Kidney epithelial cell (primary cell): ENCODE results near the gene SLC27A3. TPM values are rescaled to one million over a fixed set of nuclear protein-coding genes. Genes with fewer than 3 reads are reported as not detected.
A peak's percentile ranks its signal among the peaks of the same experiment; 100 is the strongest.

ENCODE experiments used
- DNase-seq: peaks from one replicate; pipeline ENCODE4 v3.0.0-alpha.2; 2010; ENCODE audit warnings: low read depth
- H3K27me3 ChIP-seq: 2 replicates; pipeline ENCODE4 v1.6.0; 2011; ENCODE audit warnings: low read length; ENCODE audit not compliant: control insufficient read depth, insufficient read depth
- H3K36me3 ChIP-seq: 2 replicates; pipeline ENCODE4 v1.5.1; 2011; ENCODE audit warnings: low read length; ENCODE audit not compliant: control insufficient read depth, insufficient read depth
- H3K4me3 ChIP-seq: 2 replicates; pipeline ENCODE4 v1.5.1; 2011; ENCODE audit warnings: low read depth, mild to moderate bottlenecking, control low read depth, low read length
- total RNA-seq: library from RNA; depleted of rRNA; stranded (reverse); fragments of >200 nt; gene quantifications from 2 replicates; pipeline ENCODE4 v1.2.3, GENCODE V29; 2015
- TF ChIP-seq, protein P1 (sequence below): IDR thresholded peaks from 2 replicates; pipeline ENCODE4 v1.5.1; 2011; ENCODE audit warnings: mild to moderate bottlenecking, moderate library complexity, low read length, control low read depth, inconsistent platforms; ENCODE audit not compliant: insufficient read depth, poor library complexity, severe bottlenecking

SLC27A3 gene, protein sequence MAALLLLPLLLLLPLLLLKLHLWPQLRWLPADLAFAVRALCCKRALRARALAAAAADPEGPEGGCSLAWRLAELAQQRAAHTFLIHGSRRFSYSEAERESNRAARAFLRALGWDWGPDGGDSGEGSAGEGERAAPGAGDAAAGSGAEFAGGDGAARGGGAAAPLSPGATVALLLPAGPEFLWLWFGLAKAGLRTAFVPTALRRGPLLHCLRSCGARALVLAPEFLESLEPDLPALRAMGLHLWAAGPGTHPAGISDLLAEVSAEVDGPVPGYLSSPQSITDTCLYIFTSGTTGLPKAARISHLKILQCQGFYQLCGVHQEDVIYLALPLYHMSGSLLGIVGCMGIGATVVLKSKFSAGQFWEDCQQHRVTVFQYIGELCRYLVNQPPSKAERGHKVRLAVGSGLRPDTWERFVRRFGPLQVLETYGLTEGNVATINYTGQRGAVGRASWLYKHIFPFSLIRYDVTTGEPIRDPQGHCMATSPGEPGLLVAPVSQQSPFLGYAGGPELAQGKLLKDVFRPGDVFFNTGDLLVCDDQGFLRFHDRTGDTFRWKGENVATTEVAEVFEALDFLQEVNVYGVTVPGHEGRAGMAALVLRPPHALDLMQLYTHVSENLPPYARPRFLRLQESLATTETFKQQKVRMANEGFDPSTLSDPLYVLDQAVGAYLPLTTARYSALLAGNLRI
- 2.7 and 6.2 TPM in 2 replicates for total RNA-seq

DNA sequence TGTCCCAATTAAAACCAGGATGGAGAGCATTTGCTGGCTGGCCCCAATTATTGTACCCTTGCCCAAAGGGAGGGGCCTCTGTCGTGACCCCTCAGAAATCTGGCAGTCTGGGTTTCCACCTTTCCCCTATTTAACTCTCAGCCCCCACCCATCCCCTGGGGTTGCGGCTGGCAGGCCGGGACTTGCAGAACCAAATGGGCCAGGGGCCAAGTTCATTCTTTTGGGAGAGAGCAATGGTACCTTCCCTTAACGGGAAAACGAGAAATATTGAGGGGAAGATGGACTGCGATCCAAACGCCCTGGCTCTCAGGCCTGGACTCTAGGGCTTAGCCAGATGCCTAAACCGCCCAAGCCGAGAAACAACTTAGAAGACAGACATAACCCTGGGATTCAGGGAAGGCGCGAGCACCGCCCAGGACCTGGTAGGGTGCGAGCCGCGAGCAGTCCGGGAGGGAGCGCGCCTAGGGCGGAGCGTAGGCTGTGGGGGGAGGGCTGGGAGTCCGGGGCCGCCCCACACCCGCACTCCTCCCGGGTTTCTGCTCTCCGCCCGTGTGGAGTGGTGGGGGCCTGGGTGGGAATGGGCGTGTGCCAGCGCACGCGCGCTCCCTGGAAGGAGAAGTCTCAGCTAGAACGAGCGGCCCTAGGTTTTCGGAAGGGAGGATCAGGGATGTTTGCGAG, at the start of gene SLC27A3:
SLC27A3 (plus strand) TSS at position 628 of the 678 bp plus-strand sequence. CDS start 91 bp downstream, outside the sequence.
- DNase-seq: no peak
- no peaks in the 10 kb centered on the region for H3K27me3 ChIP-seq
- H3K4me3 ChIP-seq: peak within 1 kb of the TSS; percentile 40
- peaks cover 3% of the 10 kb centered on the region for H3K36me3 ChIP-seq
- TF ChIP-seq, protein P1, sequence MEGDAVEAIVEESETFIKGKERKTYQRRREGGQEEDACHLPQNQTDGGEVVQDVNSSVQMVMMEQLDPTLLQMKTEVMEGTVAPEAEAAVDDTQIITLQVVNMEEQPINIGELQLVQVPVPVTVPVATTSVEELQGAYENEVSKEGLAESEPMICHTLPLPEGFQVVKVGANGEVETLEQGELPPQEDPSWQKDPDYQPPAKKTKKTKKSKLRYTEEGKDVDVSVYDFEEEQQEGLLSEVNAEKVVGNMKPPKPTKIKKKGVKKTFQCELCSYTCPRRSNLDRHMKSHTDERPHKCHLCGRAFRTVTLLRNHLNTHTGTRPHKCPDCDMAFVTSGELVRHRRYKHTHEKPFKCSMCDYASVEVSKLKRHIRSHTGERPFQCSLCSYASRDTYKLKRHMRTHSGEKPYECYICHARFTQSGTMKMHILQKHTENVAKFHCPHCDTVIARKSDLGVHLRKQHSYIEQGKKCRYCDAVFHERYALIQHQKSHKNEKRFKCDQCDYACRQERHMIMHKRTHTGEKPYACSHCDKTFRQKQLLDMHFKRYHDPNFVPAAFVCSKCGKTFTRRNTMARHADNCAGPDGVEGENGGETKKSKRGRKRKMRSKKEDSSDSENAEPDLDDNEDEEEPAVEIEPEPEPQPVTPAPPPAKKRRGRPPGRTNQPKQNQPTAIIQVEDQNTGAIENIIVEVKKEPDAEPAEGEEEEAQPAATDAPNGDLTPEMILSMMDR: no peak

DNA sequence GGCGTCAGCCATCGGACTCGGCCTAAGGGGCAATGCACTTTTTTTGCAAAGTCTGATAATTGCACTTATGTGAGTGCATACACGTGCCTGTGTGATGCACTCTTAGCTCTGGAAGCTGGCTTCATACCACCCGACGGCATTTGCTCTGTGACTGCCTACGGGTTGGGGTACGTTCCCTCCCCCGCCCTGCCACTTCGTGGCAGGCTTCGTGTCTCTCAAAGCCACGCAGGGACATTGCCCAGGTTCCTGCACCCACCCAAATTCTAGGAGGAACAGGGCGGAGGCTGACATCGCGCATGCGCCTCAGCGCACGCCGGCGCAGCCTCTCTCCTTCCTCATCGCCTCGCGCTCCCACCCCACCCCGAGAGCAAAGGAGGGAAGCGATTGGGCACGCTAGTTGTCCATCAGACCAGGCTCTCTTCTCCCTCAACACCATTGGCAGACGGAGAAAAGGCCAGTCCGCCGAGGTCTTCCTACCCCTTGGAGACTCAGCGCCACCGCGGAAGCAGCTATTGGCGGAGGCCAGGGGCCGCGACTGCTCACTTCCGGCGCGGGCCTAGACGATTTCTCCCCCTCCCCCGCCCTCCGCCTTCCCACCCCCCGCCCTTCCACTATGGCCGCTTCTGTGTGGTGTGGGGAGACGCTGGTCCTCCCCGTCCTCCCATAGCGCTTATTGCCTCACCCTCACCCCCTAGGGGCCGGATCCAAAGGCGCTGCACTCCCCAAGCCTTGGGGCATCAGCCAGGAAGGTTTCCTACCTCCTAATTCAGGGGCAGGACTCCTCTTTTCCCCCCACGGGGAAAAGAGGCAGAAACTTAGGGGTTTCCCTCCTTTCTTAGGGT, 47.5 kb upstream of the SLC27A3 start, which contains the start of gene INTS3:
INTS3 (plus strand) TSS at position 588 of the 842 bp plus-strand sequence. CDS start 585 bp downstream, outside the sequence.
- TF ChIP-seq, protein P1: no peak
- DNase-seq: peak; percentile 99
- no peaks in the 10 kb centered on the region for H3K27me3 ChIP-seq
- H3K36me3 ChIP-seq: no peaks in the 10 kb centered on the region
- H3K4me3 ChIP-seq: peak within 1 kb of the TSS; percentile 78

DNA sequence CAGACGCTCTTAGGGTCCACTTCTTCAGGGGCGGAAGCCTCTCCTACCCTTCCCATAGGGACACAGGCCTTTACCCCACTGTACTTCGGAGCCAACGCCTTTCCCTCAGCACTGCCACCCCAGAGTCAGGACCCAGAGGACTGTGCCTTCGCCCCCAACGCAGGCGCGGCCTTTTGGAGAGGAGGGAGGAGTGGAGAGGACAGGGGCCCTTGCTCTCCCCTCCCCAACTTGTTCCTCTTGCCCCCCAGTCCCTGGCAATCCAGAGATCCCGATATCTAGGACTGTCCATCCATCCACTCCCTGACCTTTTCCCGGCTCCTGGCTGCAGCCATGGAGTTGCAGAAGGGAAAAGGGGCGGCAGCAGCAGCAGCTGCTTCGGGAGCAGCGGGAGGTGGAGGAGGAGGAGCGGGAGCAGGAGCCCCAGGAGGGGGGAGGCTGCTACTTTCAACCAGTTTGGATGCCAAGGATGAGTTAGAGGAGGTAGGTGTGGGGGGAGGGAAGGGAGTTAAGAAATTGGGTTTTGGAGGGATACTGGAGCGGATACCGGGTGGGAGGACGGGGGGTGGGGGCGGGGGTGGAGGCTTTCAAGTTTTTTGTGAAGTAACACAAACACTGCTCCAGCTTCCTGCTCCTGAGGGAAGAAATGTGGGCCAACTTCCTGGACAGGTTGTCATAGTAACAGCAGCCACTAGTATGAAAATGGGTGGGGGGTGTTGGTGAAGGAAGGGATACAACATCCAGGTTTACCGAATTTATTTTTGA, 46.7 kb upstream of the SLC27A3 start:
- peak overlapping the region; percentile 78 for H3K4me3 ChIP-seq
- TF ChIP-seq, protein P1: no peak
- H3K36me3 ChIP-seq: no peaks in the 10 kb centered on the region
- H3K27me3 ChIP-seq: no peaks in the 10 kb centered on the region
- no peak for DNase-seq

DNA sequence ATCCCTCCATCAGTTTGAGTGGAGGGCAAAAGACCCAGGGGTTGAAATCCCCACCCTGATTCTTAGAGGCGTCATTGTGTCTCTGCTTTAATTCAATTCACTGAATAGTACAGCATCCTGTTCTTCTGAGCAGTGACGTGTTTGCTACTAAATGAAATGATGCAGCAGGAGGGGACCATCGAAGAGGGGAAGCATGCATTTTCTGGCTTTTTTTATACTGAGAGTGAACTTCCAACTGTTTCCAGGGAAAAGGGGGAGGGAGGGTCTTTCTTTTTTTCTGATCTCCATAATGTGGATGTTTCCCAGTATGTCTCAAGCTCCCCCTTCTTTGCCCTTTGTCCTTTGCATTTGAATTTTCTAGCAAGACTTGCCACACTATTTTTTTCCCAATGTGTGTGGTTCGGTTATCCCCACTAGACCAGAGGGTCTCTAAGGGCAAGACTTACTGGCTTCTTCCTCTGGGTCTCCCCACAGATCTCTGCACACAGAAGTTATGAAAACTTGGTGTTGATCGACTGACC, 44.7 kb upstream of the SLC27A3 start:
- H3K4me3 ChIP-seq: no peak overlapping the region
- TF ChIP-seq, protein P1: no peak
- no peaks in the 10 kb centered on the region for H3K27me3 ChIP-seq
- DNase-seq: no peak
- no peaks in the 10 kb centered on the region for H3K36me3 ChIP-seq
